ENCODE data around the gene INMT. TPM values are rescaled to one million over a fixed set of nuclear protein-coding genes. Genes with fewer than 3 reads are reported as not detected.

The INMT gene
- total RNA-seq, 2 donors from 2014 or later: 30.4 to 48.1 TPM

DNA sequence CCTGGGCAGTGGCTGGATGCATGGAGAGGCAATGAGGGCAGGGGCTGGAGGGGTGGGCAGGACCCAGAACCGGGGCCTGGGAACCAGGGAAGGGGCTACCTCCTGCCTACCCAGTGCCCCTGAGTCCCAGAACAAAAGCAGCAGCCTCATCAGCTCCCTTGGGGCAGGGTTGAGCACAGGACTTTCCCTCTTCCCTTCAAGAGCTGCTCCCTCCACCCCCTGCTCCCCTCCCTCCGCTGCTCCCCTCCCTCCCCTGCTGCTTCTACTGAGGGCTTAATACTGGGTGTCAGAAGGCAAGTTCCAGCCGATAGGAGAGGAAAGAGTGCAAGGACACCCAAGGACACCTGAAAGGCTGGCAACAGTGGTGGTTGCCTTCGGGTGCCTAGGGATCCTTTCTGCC lies 28.2 kb upstream of the INMT start:
- Histone ChIP-seq H3K4me1 (no peaks in the 10 kb centered on the region), H3K9me3 (no peaks in the 10 kb centered on the region), H3K27me3 (no peaks in the 10 kb centered on the region), H3K27ac (no peak overlapping the region), H3K4me3 (no peak overlapping the region), H3K36me3 (replicated peaks in 1 of 2; ENCODE audit: insufficient read depth in 1 of 2, low read depth in 2 of 2) (no peaks in the 10 kb centered on the region)
- WGBS, 2 donors: 77 to 84% methylated on average over 4 of the region's 4 CpGs
- intact Hi-C loops (cut with DNase I): no loop called here
- no peak for DNase-seq
- TF ChIP-seq, protein P1, sequence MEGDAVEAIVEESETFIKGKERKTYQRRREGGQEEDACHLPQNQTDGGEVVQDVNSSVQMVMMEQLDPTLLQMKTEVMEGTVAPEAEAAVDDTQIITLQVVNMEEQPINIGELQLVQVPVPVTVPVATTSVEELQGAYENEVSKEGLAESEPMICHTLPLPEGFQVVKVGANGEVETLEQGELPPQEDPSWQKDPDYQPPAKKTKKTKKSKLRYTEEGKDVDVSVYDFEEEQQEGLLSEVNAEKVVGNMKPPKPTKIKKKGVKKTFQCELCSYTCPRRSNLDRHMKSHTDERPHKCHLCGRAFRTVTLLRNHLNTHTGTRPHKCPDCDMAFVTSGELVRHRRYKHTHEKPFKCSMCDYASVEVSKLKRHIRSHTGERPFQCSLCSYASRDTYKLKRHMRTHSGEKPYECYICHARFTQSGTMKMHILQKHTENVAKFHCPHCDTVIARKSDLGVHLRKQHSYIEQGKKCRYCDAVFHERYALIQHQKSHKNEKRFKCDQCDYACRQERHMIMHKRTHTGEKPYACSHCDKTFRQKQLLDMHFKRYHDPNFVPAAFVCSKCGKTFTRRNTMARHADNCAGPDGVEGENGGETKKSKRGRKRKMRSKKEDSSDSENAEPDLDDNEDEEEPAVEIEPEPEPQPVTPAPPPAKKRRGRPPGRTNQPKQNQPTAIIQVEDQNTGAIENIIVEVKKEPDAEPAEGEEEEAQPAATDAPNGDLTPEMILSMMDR (IDR thresholded peaks at IDR 0.05): no peak
- no peak for TF ChIP-seq POLR2A (IDR thresholded peaks at IDR 0.05)
- ATAC-seq: no peak

DNA sequence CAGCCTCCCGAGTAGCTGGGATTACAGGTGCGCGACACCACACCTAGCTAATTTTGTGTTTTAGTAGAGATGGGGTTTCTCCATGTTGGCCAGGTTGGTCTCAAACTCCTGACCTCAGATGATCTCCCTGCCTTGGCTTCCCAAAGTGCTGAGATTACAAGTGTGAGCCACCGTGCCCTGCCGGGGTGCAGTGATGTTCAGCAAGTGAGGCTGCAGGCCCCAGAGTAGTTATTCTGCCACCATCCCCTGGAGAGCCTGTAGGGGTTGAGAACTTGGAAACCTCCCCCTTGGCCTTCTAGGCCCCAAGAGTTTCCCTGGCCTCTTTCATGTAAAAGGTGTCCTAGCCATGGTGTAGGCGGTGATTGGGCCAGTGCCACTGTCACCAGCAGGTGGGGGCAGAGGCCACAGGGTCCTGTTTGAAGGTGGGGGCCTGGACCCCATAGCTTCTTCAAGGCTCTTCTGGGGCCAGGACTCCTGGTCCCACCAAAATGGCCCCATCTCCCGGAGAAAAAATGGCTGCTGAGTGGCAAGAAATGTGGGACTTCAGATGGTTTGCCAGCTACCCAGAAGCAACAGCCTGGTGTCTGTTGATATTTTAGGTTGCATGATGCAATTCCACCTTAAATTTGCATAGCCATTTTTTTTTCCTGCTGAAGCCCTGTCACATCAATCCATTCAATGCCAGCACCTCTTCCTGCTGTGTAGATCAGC lies 25.5 kb upstream of the INMT start:
- H3K4me1 ChIP-seq: no peaks in the 10 kb centered on the region
- WGBS, 2 donors: 92 to 95% methylated on average over 7 of the region's 7 CpGs
- H3K4me3 ChIP-seq: no peak overlapping the region
- no peaks in the 10 kb centered on the region for H3K9me3 ChIP-seq
- intact Hi-C loops (cut with DNase I): no loop called here
- no peaks in the 10 kb centered on the region for H3K36me3 ChIP-seq (replicated peaks in 1 of 2; ENCODE audit: insufficient read depth in 1 of 2, low read depth in 2 of 2)
- H3K27ac ChIP-seq: no peak overlapping the region
- DNase-seq: no peak
- no peaks in the 10 kb centered on the region for H3K27me3 ChIP-seq
- no peak for ATAC-seq
- TF ChIP-seq, protein P1 (IDR thresholded peaks at IDR 0.05): no peak
- no peak for TF ChIP-seq POLR2A (IDR thresholded peaks at IDR 0.05)

DNA sequence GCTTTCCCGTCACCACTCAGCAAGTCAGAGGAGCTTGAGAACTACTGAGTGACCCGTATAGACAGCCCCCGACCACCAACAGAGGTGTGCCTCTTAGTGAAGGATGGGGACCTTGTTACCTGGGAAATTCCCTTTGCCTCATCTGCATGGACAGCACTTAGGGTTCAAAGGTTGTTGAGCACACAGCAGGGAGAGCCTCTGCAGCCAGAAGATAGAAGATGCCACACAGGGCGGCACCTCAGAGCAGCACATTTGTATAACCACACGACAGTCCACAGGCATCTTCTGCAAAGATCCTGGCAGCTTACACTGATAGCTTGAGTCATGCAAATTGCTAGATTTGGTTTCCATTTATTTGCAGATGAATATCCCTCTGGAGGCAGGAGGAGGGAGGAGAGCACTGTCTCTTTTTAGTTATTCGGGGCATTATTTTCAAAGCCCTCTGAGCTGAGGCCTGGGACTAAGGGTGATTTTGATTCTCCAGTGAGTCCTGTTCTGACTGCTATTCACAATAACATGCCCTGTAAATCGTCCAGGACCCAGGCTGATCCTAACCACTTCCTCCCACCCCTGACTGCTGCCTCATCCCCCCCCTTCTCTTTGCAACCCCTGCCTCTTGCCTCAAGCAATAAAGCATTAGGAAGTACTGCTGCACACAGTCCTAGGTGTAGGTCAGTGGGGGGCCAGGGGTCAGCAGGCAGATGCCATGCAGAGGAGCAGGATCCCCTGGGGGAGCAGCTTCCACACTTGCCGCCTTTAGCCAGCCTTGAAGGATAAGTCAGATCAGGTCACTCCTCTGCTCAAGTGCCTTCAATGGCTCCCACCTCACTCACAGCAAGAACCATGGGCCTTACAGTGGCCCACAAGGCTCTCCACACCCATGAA lies 24.6 kb upstream of the INMT start:
- Histone ChIP-seq H3K9me3 (no peaks in the 10 kb centered on the region), H3K36me3 (replicated peaks in 1 of 2; ENCODE audit: insufficient read depth in 1 of 2, low read depth in 2 of 2) (no peaks in the 10 kb centered on the region), H3K4me1 (no peaks in the 10 kb centered on the region), H3K27ac (no peak overlapping the region), H3K27me3 (no peaks in the 10 kb centered on the region), H3K4me3 (no peak overlapping the region)
- intact Hi-C loops (cut with DNase I): no loop called here
- no peak for DNase-seq
- TF ChIP-seq, protein P1 (IDR thresholded peaks at IDR 0.05): no peak
- TF ChIP-seq POLR2A (IDR thresholded peaks at IDR 0.05): no peak
- WGBS, 2 donors: 68% methylated on average over 7 to 8 of the region's 8 CpGs
- ATAC-seq: no peak

DNA sequence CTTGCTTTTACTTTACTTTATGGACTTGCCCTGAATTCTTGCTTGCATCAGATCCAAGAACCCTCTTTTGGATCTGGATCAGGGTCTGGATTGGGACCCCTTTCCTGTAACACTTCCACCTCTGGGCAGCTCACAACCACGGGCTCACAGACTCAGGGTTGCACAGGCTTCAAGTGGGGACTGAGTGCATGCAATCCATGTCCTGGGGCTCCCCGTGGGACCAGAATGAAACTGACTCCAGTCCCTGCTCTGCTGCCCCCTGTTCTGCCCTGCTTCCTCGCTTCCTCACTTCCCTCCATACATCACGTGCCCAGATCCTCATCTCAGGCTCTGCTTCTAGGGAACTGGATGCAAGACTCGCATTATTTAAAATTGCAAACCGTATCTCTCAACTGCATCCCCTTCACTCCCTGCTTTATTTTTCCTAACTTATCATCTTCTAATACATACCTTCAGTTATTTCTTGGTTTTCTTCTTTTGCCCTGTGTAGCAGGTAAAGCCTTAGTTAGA lies 23.3 kb upstream of the INMT start:
- Histone ChIP-seq H3K36me3 (replicated peaks in 1 of 2; ENCODE audit: insufficient read depth in 1 of 2, low read depth in 2 of 2) (no peaks in the 10 kb centered on the region), H3K27ac (no peak overlapping the region), H3K27me3 (no peaks in the 10 kb centered on the region), H3K4me1 (no peaks in the 10 kb centered on the region), H3K9me3 (no peaks in the 10 kb centered on the region), H3K4me3 (no peak overlapping the region)
- ATAC-seq (no peak), DNase-seq (no peak)
- 82 to 85% methylated on average over 6 of the region's 6 CpGs for WGBS, 2 donors
- no peak for TF ChIP-seq POLR2A (IDR thresholded peaks at IDR 0.05)
- TF ChIP-seq, protein P1 (IDR thresholded peaks at IDR 0.05): no peak
- intact Hi-C loops (cut with DNase I): no loop called here

Data from body of pancreas (tissue), 4 donors.